Measurements from ENCODE around the gene ADAM10. TPM values are rescaled to one million over a fixed set of nuclear protein-coding genes. Genes with fewer than 3 reads are reported as not detected.

ADAM10 gene
- total RNA-seq, 1 experiment from 2014 or later, result 133 TPM

GRCh38 chr15:58704155-58704865 is 45.2 kb downstream of the ADAM10 start (continued):
- no peak for TF ChIP-seq ZNF425 (CRISPR knock-in tag; conservative IDR thresholded peaks at IDR 0.05)
- TF ChIP-seq SP1 (CRISPR knock-in tag; conservative IDR thresholded peaks at IDR 0.05), result no peak
- TF ChIP-seq ESRRA (CRISPR knock-in tag; IDR thresholded peaks at IDR 0.05; ENCODE audit: borderline replicate concordance), result no peak
- no peak for TF ChIP-seq IRF2 (CRISPR knock-in tag; IDR thresholded peaks at IDR 0.05; ENCODE audit: borderline replicate concordance, low read depth)
- TF ChIP-seq SOX15 (CRISPR knock-in tag; IDR thresholded peaks at IDR 0.05), result no peak
- TF ChIP-seq FOXJ3 (CRISPR knock-in tag; IDR thresholded peaks at IDR 0.05; ENCODE audit: borderline replicate concordance), result no peak
- TF ChIP-seq ETV6 (CRISPR knock-in tag; IDR thresholded peaks at IDR 0.05), result no peak
- TF ChIP-seq FOXK1 (CRISPR knock-in tag; IDR thresholded peaks at IDR 0.05), result no peak

- peaks cover 31% of the 10 kb centered on the region for H3K36me3 Mint-ChIP-seq
- TF ChIP-seq ZNF396 (CRISPR knock-in tag; IDR thresholded peaks at IDR 0.05; ENCODE audit: borderline replicate concordance) (no peak), ZNF512 (CRISPR knock-in tag; IDR thresholded peaks at IDR 0.05; ENCODE audit: borderline replicate concordance) (no peak), ZNF425 (CRISPR knock-in tag; conservative IDR thresholded peaks at IDR 0.05) (no peak)
- no peak for ATAC-seq
- H3K4me1 Mint-ChIP-seq, result no peaks in the 10 kb centered on the region
- ChIA-PET CTCF (no interaction called here), POLR2A (no interaction called here)
- H3K4me3 Mint-ChIP-seq, result no peak overlapping the region
- H3K27ac Mint-ChIP-seq, result 0 out of 2 replicates have a peak overlapping the region, but pooled peaks have one; percentile 8
- no peak for DNase-seq (ENCODE audit: low spot score)
- no peaks in the 10 kb centered on the region for H3K27me3 Mint-ChIP-seq (ENCODE audit: low read depth)
- H3K9me3 Mint-ChIP-seq, result peaks cover 19% of the 10 kb centered on the region
These were observed 45.9 kb downstream of the ADAM10 start for GRCh38 chr15:58703610-58704009.

- H3K4me1 Mint-ChIP-seq, result peaks cover 7% of the 10 kb centered on the region
- no peak overlapping the region for H3K4me3 Mint-ChIP-seq
- no peaks in the 10 kb centered on the region for H3K27me3 Mint-ChIP-seq (ENCODE audit: low read depth)
- no peak overlapping the region; the same call in 1 of the 2 replicates for H3K27ac Mint-ChIP-seq
- ATAC-seq (no peak), DNase-seq (ENCODE audit: low spot score) (no peak)
- peaks cover 31% of the 10 kb centered on the region for H3K36me3 Mint-ChIP-seq
- H3K9me3 Mint-ChIP-seq, result peaks cover 22% of the 10 kb centered on the region
- ChIA-PET CTCF (no interaction called here), POLR2A (no interaction called here)
- TF ChIP-seq E2F4 (CRISPR knock-in tag; IDR thresholded peaks at IDR 0.05; ENCODE audit: borderline replicate concordance, low read depth) (no peak), NR3C1 (CRISPR knock-in tag; conservative IDR thresholded peaks at IDR 0.05; ENCODE audit: low read depth) (no peak), MYBL2 (CRISPR knock-in tag; IDR thresholded peaks at IDR 0.05) (no peak), GABPB1 (CRISPR knock-in tag; IDR thresholded peaks at IDR 0.05) (no peak), ATF3 (CRISPR knock-in tag; conservative IDR thresholded peaks at IDR 0.05) (no peak), NR2C2 (CRISPR knock-in tag; IDR thresholded peaks at IDR 0.05) (no peak), JAZF1 (CRISPR knock-in tag; IDR thresholded peaks at IDR 0.05) (no peak), FOXJ3 (CRISPR knock-in tag; IDR thresholded peaks at IDR 0.05; ENCODE audit: borderline replicate concordance) (no peak), ZMAT4 (CRISPR knock-in tag; IDR thresholded peaks at IDR 0.05) (no peak), ZNF263 (CRISPR knock-in tag; IDR thresholded peaks at IDR 0.05; ENCODE audit: low read depth) (no peak), HMGA2 (CRISPR knock-in tag; IDR thresholded peaks at IDR 0.05) (no peak), ZNF121 (CRISPR knock-in tag; IDR thresholded peaks at IDR 0.05) (no peak), TEAD1 (CRISPR knock-in tag; IDR thresholded peaks at IDR 0.05) (no peak), ZNF425 (CRISPR knock-in tag; conservative IDR thresholded peaks at IDR 0.05) (no peak), JUN (CRISPR knock-in tag; IDR thresholded peaks at IDR 0.05) (no peak)
These were observed 47.3 kb downstream of the ADAM10 start for GRCh38 chr15:58702233-58702632.
